ENCODE results near the gene MOCS3.

The MOCS3 gene

GRCh38 chr20:50981714-50982048 is 23.1 kb downstream of the MOCS3 start:
- DNase-seq (ENCODE audit: low read depth, low spot score), result no peak

GRCh38 chr20:50982363-50982762 is 23.7 kb downstream of the MOCS3 start:
- DNase-seq (ENCODE audit: low read depth, low spot score), result no peak

GRCh38 chr20:50983321-50983720 is 24.7 kb downstream of the MOCS3 start:
- DNase-seq (ENCODE audit: low read depth, low spot score), result no peak

- peak; percentile 47 for DNase-seq (ENCODE audit: low read depth, low spot score)
Observed at GRCh38 chr20:50987493-50988210, 29.0 kb downstream of the MOCS3 start.

GRCh38 chr20:50991076-50991475 is 32.5 kb downstream of the MOCS3 start:
- DNase-seq (ENCODE audit: low read depth, low spot score), result no peak

- DNase-seq (ENCODE audit: low read depth, low spot score), result no peak
Observed at GRCh38 chr20:50992336-50992732, 33.7 kb downstream of the MOCS3 start.

GRCh38 chr20:50992733-50993457 is 34.3 kb downstream of the MOCS3 start:
- DNase-seq (ENCODE audit: low read depth, low spot score), result no peak

- DNase-seq (ENCODE audit: low read depth, low spot score), result no peak
Observed at GRCh38 chr20:50993876-50994275, 35.3 kb downstream of the MOCS3 start.

GRCh38 chr20:50995506-50995905 is 36.9 kb downstream of the MOCS3 start:
- DNase-seq (ENCODE audit: low read depth, low spot score), result no peak

GRCh38 chr20:50996901-50997865 is 38.6 kb downstream of the MOCS3 start:
- no peak for DNase-seq (ENCODE audit: low read depth, low spot score)

GRCh38 chr20:50999355-50999754 is 40.7 kb downstream of the MOCS3 start:
- DNase-seq (ENCODE audit: low read depth, low spot score), result no peak

GRCh38 chr20:51001430-51002265 is 43.0 kb downstream of the MOCS3 start:
- DNase-seq (ENCODE audit: low read depth, low spot score), result no peak

- no peak for DNase-seq (ENCODE audit: low read depth, low spot score)
Observed at GRCh38 chr20:51002633-51003032, 44.0 kb downstream of the MOCS3 start.

- DNase-seq (ENCODE audit: low read depth, low spot score), result no peak
Observed at GRCh38 chr20:51003753-51004152, 45.1 kb downstream of the MOCS3 start.

GRCh38 chr20:51004305-51004727 is 45.7 kb downstream of the MOCS3 start:
- DNase-seq (ENCODE audit: low read depth, low spot score), result no peak

- DNase-seq (ENCODE audit: low read depth, low spot score), result no peak
Observed at GRCh38 chr20:51004781-51005180, 46.2 kb downstream of the MOCS3 start.

GRCh38 chr20:51005214-51005613 is 46.6 kb downstream of the MOCS3 start:
- no peak for DNase-seq (ENCODE audit: low read depth, low spot score)

- DNase-seq (ENCODE audit: low read depth, low spot score), result no peak
Observed at GRCh38 chr20:51008718-51009117, 50.1 kb downstream of the MOCS3 start.

- no peak for DNase-seq (ENCODE audit: low read depth, low spot score)
Observed at GRCh38 chr20:51009303-51010042, 50.9 kb downstream of the MOCS3 start.

- no peak for DNase-seq (ENCODE audit: low read depth, low spot score)
Observed at GRCh38 chr20:51010043-51010365, 51.4 kb downstream of the MOCS3 start.

GRCh38 chr20:51010932-51011331 is 52.3 kb downstream of the MOCS3 start:
- DNase-seq (ENCODE audit: low read depth, low spot score), result no peak
